CD4-positive, alpha-beta T cell treated with Interleukin-15 for 1 hour (primary cell): ENCODE results near the gene TRIM46.
A peak's percentile ranks its signal among the peaks of the same experiment; 100 is the strongest.
"Not testable (repeated sequence)": the region's sequence is repeated elsewhere in the genome, so short reads cannot be mapped to it uniquely, and the experiment has no call there.

Experiments
- DNase-seq: peaks from one replicate; pipeline ENCODE4 v3.0.0-alpha.2; 2020

TRIM46 gene

DNA sequence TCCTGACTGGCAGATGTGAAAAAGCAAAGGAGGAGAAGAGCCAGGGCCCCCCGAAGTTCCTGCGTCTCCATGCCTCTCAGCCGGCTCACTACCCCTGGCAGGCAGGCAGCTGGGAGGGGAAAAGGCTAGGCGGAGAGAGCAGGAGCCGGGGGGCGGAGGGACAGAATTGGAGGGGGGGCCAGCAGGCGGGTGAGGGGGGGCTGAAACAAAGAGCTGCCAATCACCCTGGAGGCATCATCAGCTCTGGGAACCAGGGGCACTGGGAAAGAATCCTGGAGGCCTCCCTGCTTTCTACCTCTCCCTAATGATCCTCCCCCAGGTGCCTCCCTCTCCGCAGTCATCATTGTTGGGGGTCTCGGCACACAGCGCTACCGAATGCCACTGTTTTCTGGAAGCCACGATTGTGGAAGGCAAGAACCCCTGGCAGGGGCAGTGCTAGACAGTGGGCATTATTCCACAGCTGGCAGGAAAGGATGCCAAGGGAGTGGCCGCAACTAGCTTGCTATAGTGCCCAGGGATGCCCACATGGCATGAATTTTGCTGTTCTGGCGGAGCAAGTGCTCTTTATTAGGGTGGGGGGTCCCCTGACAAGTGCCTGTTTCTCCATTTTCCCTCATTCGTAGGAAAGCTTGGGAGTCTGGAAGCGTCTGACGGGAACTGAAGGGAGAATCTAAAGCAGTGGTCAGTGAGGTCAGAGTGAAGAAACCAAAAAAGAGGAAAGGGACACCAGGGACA, 34.3 kb downstream of the TRIM46 start, which contains the start of gene THBS3:
THBS3 (minus strand) TSS at position 92 of the 735 bp plus-strand sequence; CDS start at position 71, 21 bp downstream.
- no peak for DNase-seq

GRCh38 chr1:155208541-155209311, 35.1 kb downstream of the TRIM46 start, which contains the start of gene MTX1:
Gene MTX1, plus strand, starts transcription at chr1:155208695. Its CDS starts 110 bp downstream, at chr1:155208805.
- peak; percentile 96 for DNase-seq

DNA sequence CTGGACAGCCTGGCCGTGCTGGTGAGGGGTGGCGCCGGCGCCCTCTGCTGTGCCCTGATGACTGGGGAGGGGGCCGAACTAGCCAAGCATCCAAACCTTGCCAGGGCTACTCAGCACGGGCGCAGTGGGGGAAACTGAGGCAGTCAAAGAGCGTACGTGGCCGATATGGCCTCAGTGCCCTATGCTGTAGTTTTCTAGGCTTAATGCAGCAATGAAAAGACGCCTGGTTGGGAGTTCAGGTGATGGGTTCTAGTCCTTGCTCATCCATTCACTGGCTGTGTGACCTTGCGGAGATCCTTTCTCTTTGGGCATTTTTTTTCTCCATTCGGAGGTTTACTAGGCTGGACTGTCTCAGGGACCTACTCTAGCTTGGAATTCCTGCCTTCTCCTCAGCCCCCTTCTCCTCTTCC, 35.7 kb downstream of the TRIM46 start:
- no peak for DNase-seq

- DNase-seq: peak; percentile 53
These were observed 36.9 kb downstream of the TRIM46 start for GRCh38 chr1:155210314-155211104.

DNA sequence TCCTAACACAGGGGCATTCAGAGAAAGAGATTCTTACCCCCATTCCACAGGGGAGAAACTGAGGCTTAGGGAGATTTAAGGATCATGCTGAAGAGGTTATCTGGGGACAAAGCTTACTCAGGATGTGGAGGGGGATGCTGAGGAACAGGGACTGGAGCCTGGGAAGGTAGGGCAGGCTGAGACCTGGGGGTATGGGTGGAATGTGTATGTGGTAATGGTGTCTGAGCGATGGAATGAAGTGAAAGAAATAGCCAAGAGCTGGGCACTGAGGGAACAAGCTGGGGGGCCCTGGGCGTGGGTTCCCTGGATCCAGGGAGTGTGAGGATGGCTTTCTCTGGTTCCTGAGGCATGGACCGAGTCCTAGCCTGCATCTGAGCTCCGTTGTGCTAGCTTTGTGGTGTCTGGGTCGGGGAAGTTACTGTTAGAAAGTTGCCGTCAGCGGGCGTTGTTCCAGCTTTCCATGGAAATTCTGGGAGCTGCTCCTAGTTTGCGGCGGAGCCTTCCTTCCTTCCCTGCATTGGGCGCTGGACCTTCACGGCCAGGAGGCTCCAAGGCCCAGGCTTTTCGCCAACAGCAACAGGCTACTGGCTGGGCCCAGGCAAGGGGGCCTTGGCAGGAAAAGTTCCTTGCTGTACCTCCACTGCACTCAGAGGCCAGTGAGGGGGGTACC, 37.9 kb downstream of the TRIM46 start:
- not testable (repeated sequence) for DNase-seq

GRCh38 chr1:155212051-155212440, 38.4 kb downstream of the TRIM46 start:
- DNase-seq: not testable (repeated sequence)

DNA sequence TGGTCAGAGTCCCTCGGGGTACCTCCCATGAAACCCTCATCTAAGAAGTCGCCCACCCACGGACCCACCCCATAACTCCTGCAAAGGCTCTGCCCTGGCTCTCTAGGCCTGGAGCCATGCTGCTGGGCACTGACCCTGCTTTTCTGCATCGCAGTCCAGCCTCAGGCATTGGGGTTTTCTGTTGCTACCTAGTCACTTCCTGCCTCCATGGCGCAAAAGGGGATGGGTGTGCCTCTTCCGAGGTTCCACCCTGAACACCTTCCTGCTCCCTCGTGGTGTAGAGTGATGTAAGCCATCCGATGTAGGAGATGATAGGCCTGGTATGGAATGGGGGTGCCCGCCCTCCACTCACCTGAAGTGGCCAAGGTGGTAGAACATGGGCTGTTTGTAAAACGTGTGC, 41.1 kb downstream of the TRIM46 start:
- DNase-seq: not testable (repeated sequence)

GRCh38 chr1:155218854-155219591, 45.4 kb downstream of the TRIM46 start:
- no peak for DNase-seq

DNA sequence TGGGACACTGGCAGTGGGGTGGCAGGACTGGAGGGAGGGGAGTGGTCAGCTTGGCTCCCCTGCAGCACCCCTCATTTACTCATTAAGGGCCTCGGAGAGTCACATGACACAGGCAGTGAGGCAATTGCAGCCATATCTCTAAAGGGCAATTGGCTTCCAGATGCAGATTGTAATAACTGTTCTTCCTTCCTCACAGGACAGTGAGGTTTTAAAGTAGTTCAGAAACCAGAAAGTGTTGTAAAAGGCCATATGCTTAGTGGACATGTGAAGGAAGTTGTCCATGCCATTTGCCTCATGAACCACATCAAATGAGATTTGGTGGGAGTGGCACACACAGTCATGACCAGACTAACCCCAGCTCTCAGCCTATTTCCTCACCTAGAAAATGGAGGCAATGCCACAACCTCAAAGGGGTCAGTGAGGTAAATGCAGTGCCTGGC, 46.0 kb downstream of the TRIM46 start:
- DNase-seq: peak; percentile 54

GRCh38 chr1:155220211-155220965, 46.7 kb downstream of the TRIM46 start:
- not testable (repeated sequence) for DNase-seq

DNA sequence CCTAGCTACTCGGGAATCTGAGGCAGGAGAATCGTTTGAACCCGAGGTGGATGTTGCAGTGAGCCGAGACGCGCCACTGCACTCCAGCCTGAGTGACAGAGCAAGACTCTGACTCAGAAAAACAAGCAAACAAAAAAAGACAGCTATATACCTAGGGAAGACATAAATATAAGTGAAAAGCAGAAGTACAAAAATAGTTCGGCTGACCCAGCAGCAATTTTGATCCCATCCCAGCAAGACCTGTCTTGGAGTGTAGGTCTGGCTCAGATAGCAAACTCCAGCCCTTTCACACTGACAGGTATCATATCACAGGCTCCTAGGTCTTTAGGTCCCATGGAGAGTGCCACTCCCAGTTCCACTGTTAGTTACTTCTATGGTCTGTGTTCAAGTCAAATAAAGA, 49.4 kb downstream of the TRIM46 start:
- peak; percentile 23 for DNase-seq

- DNase-seq: not testable (repeated sequence)
These were observed 51.7 kb downstream of the TRIM46 start for GRCh38 chr1:155225404-155225759.

DNA sequence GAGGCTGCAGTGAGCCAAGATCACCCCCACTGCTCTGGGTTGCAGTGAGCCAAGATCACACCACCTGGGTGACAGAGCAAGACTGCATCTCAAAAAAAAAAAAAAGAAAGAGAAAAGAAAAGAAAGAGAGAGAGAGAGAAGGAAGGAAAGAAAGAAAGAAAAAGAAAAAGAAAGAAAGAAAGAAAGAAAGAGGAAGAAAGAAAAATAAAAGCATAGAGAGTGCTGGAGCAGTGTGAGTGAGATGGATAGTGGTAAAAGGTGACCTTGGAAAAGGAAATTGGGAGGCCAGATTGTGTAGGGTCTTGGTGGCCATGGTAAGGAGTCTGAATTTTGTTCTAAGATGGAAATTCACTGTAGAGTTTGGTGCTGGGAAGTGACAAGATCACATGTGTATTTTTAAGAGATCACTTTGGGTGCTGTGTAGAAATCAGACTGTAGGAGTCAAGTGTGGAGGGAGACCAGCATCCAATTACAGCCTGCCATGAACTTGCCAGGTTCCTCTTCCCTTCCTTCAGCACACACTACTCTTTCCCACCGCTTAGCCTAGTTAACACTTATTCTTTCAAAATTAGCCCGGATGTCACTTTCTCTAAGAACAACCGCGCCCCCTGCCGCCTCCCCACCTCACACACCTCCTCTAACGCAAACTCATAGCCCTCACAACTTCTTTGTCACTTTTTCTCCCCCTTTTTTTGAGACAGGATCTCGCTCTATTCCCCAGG, 52.7 kb downstream of the TRIM46 start:
- peak; percentile 87 for DNase-seq

DNA sequence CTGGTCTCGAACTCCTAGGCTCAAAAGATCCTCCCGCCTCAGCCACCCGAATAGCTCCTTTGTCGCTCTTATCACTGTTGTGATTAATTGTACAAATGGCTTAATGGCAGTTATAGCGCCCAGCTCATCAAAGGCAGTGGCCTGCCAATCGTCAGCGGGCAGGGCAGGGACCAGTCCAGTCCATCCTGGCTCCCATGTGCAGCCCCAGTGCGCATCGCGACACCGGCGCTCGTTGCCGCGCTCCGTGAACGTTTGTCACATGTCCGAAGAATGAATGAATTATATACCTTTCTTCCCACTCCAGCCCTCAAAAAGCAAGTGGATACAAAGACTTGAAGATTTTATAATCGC, 53.2 kb downstream of the TRIM46 start:
- DNase-seq: no peak

GRCh38 chr1:155227261-155228095, 53.8 kb downstream of the TRIM46 start:
- peak; percentile 99 for DNase-seq

GRCh38 chr1:155228096-155228427, 54.4 kb downstream of the TRIM46 start:
- DNase-seq: no peak

GRCh38 chr1:155231302-155231701, 57.7 kb downstream of the TRIM46 start:
- DNase-seq: not testable (repeated sequence)

- not testable (repeated sequence) for DNase-seq
These were observed 58.6 kb downstream of the TRIM46 start for GRCh38 chr1:155232001-155232978.
